CD1c-positive myeloid dendritic cell (primary cell): ENCODE results near the gene TRERF1.

Experiments used
- DNase-seq: peaks from one replicate; pipeline ENCODE4 v3.0.0-alpha.2; 2016; ENCODE audit errors: extremely low spot score

TRERF1 gene

DNA sequence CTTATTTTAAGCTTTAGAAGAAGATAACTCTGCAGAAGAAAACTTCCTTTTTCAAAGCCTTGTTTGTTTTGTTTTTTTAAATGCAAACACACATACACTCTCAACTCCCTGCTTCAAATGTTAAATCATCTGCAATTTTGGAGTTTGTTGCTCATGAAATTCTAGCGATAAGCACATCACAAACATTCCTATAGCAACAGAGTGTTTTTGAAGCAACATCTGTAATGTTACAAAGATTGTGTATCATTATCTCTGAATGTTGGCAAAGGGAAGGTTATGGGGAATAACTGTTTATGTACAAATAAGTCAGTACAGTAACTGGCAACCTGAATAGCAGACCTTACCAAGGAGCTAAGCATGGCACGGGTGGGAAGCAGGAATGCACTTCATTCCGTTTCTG is 149.3 kb downstream of the TRERF1 start:
- DNase-seq, result no peak

- DNase-seq, result no peak
Measured at GRCh38 chr6:42301986-42302385, 149.7 kb downstream of the TRERF1 start.

DNA sequence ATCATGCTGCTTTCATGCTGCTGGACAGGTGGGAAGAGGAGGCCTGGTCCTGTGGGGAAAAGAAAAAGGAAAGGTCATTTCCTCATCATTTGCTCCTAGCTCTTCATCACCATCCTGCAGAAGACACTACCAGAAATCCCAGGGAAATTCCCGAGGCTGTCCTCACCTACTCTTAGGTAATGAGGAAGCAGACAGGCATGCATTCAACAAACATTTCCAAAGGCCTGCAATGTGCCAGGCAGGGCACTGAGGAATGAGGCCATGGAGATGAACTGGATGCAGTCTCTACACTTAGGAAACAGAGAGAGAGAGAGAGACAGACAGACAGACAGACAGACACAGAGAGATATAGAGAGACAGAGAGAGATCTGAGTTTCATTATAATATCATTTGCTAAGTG is 151.0 kb downstream of the TRERF1 start:
- DNase-seq, result no peak

GRCh38 chr6:42300185-42300584 is 151.5 kb downstream of the TRERF1 start:
- no peak for DNase-seq

GRCh38 chr6:42297661-42298060 is 154.1 kb downstream of the TRERF1 start:
- DNase-seq, result no peak

- no peak for DNase-seq
Measured at GRCh38 chr6:42296614-42297013, 155.1 kb downstream of the TRERF1 start.

DNA sequence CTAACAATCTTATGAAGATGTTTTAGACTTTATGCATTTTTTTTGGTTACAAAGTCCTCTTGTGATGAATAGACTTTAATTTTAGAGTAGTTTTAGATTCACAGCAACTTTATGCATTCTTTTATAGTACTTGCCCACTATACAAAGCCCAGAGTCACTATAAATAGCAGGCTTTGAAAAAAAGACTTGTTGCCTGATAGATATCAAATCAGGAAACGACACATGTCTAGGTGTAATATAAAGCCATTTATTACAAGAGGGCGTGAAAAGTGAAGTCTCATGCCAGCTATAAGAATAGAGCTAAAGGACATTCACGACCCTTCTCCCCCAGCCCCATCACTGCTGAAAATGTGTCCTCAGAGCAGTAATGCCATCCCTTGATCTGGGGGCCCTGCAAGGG is 156.0 kb downstream of the TRERF1 start:
- DNase-seq, result no peak

GRCh38 chr6:42295181-42295580 is 156.5 kb downstream of the TRERF1 start:
- DNase-seq, result no peak

DNA sequence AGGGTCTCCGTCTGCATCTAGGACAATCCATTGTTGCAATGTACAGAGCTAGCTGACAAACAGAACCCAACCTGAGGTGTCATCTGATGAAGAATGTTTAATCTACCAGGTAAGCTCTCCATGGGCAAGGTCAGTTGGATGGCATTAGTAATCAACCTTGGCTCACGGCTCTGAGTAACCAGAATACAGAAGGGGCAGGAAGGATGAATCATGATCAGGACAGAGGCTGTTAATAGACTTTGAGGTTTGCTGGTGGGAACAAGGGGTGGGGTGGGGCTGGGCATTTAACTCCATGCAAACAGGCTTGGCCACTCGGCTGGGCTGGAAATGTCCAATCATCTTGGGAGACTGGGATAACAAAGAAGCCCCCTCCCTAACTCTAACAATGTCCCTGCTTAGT is 157.0 kb downstream of the TRERF1 start:
- no peak for DNase-seq

GRCh38 chr6:42293386-42293977 is 158.2 kb downstream of the TRERF1 start:
- no peak for DNase-seq

- no peak for DNase-seq
Measured at GRCh38 chr6:42292004-42292740, 159.6 kb downstream of the TRERF1 start.

- DNase-seq, result no peak
Measured at GRCh38 chr6:42287756-42288155, 164.0 kb downstream of the TRERF1 start.

DNA sequence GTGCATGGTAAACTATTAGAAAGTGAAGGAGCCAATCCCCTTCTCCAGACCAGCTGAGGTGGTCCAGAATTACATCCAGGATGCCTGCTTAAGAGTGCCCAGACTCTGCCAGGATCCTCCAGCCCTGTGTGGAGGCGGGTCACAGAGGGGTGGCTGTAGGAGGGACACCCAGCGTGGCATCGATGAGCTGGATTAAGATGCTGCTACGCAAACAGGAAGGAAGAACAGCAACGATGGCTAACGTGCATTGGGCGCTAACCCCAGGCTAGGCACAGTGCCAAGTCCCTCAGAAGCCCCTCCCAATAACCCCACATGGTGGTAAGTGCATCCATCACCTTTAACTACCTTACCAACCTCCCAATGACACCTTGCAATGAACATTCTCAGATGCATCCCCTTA is 170.2 kb downstream of the TRERF1 start:
- DNase-seq, result no peak

GRCh38 chr6:42280966-42281533 is 170.7 kb downstream of the TRERF1 start:
- no peak for DNase-seq

DNA sequence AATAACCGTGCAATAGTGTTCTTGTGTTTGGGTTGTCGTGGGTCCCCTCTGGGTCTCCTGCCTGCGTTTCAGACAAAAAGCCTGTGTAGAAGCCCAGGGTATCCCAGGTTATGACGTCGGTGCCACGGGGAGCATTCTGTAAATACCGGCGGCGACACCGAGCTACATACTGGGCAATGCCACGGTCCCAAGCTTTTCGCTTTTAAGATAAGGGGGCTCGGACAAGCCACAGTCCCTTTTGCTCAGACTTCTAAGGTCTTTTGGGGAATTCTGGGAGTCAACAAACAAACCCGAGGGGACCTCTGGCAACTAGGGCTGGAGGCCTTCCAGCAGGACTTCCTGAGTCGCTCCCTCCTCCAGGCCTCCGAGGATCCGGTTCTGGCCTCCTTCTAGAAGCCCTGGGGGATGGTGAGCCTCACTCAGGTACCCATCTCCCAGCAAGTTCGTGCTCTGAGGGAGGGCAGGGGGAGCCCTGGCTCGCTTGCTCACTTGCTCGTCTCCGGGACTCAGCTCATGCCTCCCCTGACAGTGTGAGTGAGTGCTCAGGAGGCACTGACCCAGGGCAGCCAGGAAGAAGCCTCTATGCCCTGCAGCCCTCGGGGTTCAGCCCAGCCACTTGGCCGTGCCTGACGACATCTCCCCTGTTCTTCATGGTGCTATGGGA is 171.6 kb downstream of the TRERF1 start:
- DNase-seq, result no peak

DNA sequence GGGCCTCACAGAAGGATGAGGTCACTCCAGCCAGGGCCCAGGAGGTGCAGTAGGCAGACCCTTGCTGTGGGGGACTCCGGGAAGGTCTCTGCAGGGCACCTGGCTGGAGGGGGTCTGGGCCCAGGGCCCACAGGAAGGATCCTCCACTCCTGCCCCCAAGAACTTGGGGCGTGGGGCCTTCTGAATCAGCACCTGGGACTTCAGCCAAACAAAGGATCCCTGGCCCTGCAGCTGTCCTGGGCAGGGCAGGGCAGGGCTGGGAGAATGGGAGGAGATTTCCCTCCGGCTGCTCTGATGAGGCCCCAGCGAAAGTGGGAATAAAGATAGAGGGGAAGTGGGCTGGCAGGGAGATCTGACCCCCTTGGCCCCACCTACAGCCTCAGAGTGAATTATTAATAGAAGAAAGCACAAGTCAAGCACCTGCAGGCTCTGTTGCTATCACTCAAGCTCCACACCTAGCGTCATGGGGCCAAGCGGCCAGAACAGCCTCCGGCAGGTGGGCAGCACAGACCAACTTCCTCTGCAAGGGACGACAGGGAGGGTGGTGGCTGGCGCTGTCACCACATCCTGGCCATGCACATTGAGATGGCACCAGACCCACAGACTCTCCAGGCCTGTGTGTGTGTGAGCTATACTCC is 172.5 kb downstream of the TRERF1 start:
- no peak for DNase-seq

DNA sequence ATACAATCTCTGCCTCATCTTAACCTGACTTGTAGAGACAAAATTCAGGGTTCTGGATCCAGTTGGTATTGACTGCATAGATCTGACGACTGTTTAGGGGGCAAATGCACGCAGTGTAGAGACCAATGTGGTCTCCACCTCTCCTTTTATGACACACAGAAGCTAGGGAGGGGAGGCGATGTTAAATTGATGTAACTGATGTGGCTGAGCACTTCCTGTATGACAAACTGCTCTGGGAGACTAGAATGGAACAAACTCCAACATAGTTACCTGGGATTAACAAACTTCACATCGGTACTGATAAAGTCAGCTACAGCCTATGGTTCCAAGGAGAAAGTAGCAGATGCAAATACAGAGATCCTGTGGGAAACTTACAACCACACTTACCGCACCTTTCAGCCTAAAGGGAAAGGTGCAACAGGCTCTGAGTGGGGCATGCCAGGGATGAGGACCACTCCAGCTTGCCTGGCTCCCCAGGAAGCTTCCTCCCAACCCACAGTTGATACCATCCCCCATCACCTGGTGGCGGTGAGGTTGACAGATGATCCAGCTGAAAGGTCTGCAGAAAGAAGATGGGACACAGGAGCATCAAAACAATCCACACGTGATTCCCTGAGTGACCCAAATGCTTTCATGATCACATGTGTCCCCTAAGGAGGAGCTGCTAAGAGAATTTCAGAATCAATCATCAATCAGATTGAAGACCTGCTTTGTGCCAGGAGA is 173.4 kb downstream of the TRERF1 start:
- no peak for DNase-seq

DNA sequence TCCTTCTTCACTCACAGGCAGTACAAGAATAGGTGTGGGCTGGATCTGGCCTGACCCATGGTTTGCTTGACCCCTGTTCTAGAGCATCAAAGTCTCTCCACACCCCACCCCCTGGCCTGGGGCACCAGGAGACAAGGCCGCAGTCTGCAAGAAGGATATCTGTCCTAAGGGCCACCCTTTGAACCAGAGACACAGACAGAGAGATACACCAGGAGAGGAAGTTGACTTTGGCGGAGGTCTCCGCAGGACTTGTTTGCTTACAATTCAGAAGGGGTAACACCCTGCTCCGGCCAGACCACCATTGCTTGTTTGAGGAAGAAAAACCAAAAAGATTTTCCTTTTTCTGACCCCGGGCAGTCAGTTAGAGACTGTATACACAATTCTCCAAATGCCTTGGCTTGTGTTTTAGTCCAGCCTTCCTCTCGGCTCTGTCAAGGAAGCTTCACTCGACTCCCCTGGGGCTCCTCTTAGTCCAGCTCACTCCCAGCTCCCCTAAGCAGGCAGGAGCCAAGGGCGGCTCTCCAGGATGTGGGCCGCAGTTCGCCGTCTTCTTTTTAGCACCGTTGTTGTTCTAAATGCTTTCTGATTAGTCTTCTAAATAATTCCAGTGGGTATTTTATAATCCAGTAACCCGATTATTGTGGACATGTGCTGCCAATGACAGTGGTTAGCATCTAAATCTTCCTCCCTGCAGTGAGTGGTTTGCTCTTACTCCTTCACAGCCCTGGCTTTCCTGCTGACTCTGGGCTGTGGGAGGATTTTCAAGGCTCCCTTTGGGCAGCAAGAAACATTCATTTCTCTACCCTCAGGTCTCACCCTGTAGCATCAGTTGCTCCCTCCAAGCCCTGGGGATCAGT is 175.5 kb downstream of the TRERF1 start:
- no peak for DNase-seq

DNA sequence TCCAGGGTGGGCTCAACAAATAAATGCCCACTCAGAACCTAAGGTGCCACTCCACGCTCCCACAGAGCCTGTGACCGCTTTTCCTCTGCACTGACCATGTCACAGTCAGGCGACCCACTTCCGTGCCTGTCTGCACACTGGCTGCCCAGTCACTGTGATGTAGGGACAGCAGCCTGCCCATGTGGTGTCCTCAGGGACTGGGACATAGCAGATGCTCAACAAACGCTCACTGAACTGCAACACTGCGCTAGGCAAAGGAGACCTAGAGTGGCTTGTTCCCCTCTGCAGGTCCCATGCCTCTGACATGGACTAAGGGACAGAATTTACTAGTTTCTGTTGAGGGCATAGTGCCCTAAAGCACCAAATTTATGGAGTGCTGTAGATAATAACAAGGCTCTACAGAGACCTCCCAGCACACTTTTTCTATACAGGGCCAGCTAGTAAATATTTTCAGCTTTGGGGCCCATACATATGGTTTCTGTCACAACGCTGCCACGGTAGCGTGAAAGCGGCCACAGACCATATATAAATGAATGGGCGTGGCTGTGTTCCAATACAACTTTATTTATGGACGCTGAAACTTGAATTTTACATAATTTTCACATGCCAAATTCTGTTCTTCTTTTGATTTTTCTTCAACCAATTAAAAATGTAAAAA is 176.2 kb downstream of the TRERF1 start:
- no peak for DNase-seq

- DNase-seq, result no peak
Measured at GRCh38 chr6:42274898-42275297, 176.8 kb downstream of the TRERF1 start.
